ENCODE results near the gene BCAS1.

The BCAS1 gene

GRCh38 chr20:53960579-53961272 lies 109.7 kb downstream of the BCAS1 start:
- no peak for DNase-seq (ENCODE audit: low read depth)

DNA sequence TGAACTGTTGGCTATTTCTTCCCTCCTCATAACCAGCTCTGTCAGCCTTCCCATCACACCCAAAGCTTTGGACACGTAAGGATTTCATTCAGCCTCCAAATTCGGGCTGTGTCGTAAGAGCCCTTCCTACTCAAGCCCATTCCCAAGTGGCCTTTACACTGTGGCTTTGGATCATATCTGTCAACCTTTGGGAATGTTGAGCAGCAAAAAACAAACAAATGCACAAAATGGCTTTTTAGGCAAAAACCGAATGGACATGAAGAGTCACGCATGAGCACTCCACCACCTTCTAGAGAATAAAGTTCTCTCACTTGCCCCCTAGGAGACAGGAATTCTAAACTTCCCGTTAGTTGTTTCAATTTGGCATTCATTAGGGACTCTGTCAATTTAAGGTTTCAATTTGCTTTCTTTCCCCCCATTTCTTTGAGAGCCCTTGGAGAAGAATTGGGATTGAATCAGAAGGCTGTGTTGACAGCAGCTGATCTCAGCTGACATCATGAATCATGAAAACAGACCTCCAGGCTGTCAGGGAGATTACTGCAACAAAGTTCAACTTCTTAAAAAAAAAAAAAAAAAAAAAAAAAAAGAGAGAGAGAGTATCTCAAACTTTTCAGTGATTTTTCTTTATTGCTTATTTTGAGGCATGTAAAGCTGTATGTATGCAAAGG lies 110.3 kb downstream of the BCAS1 start:
- no peak for DNase-seq (ENCODE audit: low read depth)

- DNase-seq (ENCODE audit: low read depth) = no peak
These were observed 112.1 kb downstream of the BCAS1 start for GRCh38 chr20:53958260-53958659.

- no peak for DNase-seq (ENCODE audit: low read depth)
These were observed 112.8 kb downstream of the BCAS1 start for GRCh38 chr20:53957451-53958172.

- no peak for DNase-seq (ENCODE audit: low read depth)
These were observed 114.2 kb downstream of the BCAS1 start for GRCh38 chr20:53956013-53956715.

DNA sequence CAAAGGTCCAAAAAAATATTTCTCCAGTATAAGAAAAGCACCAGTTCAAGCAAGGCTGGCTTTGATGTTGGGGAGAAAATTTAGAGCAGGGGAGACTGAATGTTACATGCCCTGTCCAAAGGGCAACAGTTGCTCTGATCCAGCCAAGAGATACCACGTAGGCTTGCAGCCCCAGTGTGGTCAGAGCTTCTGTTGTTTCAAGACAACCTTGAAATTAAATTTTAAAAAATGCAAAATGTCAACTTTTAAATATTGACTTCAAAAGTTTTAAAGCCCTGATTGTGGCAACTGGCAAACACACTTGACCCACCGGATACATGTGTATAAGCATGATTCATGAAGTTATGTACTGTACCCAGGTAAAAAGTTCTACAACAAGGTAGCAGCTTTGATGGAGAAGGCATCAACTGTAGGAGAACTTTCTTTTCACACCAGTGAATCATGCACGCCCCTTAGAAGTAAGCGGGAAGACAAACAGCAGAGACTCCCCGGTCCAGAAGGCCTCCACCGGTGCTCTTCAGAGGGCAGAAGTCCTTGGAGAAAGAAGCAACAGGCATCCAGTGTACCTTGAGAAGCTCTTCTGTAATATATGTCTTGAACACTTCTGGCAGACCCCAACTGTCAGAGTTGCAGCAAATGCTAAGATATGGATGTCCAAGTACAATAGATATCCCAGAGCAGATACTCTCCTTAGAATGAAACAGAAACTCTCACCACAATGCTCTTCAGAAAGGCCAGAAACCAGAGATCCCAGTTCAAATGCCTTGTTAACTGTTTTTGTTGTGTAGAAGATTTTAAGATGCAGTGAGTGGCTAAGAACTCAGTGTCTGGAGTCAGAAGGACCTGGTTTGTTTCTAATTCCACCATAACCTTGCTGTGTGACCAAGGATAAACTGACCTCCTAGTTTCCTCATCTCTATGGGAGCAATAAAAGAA lies 115.4 kb downstream of the BCAS1 start:
- no peak for DNase-seq (ENCODE audit: low read depth)

DNA sequence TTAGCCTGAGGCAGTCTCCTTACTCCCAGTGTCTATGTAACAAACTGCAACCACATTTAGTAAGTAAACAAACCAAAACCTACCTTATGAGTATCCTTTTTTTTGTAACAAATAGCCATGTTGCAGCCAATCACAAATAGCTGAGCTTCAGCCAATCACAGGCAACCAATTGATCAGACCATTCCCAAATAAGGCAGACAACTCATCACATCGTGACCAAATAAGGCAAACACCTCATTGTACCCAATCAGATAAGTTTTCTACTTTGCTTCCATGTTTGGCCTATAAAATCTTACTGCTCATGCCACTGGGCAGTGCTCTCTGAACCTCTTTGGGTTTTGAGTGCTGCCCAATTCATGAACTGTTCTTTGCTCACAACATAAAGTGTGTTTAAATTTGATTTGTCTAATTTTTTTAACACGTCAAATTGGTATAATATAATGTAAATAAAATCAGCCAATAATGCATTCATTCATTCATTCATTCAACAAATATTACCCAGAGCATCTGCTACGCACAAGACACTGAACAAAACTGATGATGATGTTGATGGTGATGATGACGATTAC lies 117.8 kb downstream of the BCAS1 start:
- DNase-seq (ENCODE audit: low read depth) = no peak

GRCh38 chr20:53950578-53950977 lies 119.8 kb downstream of the BCAS1 start:
- no peak for DNase-seq (ENCODE audit: low read depth)

- DNase-seq (ENCODE audit: low read depth) = no peak
These were observed 120.4 kb downstream of the BCAS1 start for GRCh38 chr20:53950031-53950430.

DNA sequence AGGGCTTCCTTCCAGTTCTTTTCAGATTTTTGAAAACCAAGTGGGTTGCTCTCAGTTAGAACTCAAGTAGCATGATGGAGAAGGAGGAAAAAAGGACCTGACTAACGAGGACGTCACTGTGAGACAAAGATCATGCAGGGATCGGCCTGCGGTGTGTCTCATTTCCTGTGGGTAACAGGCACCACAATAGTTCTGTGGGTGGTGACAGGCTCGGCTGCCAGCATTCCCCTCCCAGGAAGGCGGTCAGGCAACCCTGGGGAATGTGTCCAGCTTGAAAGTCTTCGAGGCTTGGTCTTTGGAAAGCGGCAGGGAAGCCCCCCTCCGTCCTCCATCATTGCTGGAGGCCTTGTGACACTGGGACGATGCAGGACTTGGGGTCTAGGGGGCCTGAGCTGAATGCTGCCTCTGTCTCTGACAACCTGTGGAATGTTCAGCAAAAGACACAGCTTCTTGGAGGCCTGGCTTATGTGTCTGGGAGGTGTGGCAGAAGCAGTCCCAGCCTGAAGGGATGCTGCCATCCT lies 121.0 kb downstream of the BCAS1 start:
- peak; percentile 60 for DNase-seq (ENCODE audit: low read depth)

- DNase-seq (ENCODE audit: low read depth) = no peak
These were observed 121.7 kb downstream of the BCAS1 start for GRCh38 chr20:53948383-53949318.

GRCh38 chr20:53947501-53948195 lies 122.7 kb downstream of the BCAS1 start:
- DNase-seq (ENCODE audit: low read depth) = no peak

- DNase-seq (ENCODE audit: low read depth) = no peak
These were observed 124.3 kb downstream of the BCAS1 start for GRCh38 chr20:53946106-53946505.

DNA sequence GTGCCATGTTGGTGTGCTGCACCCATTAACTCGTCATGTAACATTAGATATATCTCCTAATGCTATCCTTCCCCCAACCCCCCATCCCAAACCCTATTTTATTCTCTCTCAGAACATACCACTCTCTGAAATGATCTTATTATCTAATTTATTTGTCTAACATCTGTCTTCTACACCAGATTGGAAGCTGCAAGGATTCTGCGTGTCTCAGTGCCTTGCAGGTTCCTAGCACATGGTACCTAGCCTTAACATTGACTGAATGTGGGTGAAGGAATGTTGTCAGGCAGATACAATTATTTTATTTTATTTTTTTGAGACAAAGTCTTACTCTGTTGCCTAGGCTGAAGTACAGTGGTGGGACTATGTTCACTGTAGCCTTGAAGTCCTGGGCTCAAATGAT lies 124.9 kb downstream of the BCAS1 start:
- no peak for DNase-seq (ENCODE audit: low read depth)

- no peak for DNase-seq (ENCODE audit: low read depth)
These were observed 125.6 kb downstream of the BCAS1 start for GRCh38 chr20:53944796-53945195.

GRCh38 chr20:53943522-53944291 lies 126.7 kb downstream of the BCAS1 start:
- DNase-seq (ENCODE audit: low read depth) = no peak

DNA sequence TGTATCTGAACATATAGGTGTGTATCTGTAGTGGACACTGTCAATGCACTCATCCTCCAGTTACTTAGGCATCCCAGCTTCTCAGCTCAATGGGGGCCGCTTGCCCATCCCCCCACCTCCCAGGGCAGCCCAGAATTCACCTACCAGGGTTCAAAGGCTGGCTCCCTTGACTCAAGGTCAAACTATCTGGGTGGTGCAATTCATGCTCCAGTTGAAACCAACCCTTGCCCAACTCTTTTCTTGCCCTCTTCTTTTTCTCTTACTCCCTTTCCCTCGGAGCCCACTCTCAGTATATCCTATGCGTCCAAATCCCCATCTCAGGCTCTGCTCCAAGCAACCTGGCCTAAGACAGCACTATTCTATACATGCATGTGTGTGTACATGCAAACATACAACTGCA lies 127.4 kb downstream of the BCAS1 start:
- DNase-seq (ENCODE audit: low read depth) = no peak

GRCh38 chr20:53942472-53942816 lies 128.0 kb downstream of the BCAS1 start:
- no peak for DNase-seq (ENCODE audit: low read depth)
